GM18861 (cell line): ENCODE results near the gene TAF11L2.
"Not testable (repeated sequence)": the region's sequence is repeated elsewhere in the genome, so short reads cannot be mapped to it uniquely, and the experiment has no call there.

ENCODE experiments used
- ATAC-seq: cut with Tn5 transposase; IDR thresholded peaks from one replicate; pipeline ENCODE4 v1.9.1; 2021; ENCODE audit not compliant: unreplicated experiment

Gene TAF11L2

GRCh38 chr5:17497931-17498330 lies at the start of gene TAF11L2:
TSS of gene TAF11L2 (plus strand) at chr5:17498231.
- ATAC-seq = not testable (repeated sequence)

DNA sequence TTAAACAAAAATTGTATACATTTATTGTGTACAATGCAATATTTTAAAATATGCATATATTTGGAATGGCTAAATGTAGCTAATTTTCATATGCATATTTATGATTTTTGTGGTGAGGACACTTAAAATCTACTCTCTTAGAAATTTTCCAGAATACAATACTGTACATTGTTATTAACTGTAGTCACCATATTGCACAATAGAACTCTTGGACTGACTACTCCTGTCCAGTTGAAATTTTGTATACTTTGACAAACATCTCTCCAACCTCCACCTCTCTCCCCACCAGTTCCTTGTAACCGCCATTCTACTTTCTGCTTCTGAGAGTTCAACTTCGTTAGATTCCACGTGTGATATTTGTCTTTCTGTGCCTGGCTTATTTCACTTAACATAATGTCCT lies 49.2 kb upstream of the TAF11L2 start:
- ATAC-seq = no peak

- ATAC-seq = no peak
Observed at GRCh38 chr5:17452936-17453335, 45.1 kb upstream of the TAF11L2 start.

GRCh38 chr5:17455942-17456341 lies 42.1 kb upstream of the TAF11L2 start:
- ATAC-seq = no peak

- no peak for ATAC-seq
Observed at GRCh38 chr5:17461793-17462192, 36.2 kb upstream of the TAF11L2 start.

- ATAC-seq = no peak
Observed at GRCh38 chr5:17463653-17464052, 34.4 kb upstream of the TAF11L2 start.

GRCh38 chr5:17470064-17470463 lies 28.0 kb upstream of the TAF11L2 start:
- ATAC-seq = no peak

GRCh38 chr5:17475064-17475463 lies 23.0 kb upstream of the TAF11L2 start:
- ATAC-seq = not testable (repeated sequence)

DNA sequence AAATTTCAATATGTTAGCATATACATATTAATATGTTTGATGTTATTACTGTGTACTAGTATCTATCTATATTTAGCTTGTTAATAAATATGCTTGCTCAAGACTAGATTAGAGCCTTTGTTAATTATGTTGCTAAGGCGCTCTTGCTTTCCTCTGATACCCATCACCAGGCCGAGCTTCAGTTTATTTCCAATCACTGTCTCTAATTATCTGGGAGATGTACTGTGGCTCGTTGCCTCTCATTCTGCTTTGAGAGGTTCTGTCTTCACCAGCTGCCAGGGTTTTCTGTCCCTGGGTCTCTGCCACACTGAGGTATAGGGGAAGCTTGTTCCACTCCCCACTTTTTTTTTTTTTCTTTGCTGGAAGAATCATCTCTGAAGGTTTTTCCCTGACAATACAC lies 21.0 kb upstream of the TAF11L2 start:
- no peak for ATAC-seq

DNA sequence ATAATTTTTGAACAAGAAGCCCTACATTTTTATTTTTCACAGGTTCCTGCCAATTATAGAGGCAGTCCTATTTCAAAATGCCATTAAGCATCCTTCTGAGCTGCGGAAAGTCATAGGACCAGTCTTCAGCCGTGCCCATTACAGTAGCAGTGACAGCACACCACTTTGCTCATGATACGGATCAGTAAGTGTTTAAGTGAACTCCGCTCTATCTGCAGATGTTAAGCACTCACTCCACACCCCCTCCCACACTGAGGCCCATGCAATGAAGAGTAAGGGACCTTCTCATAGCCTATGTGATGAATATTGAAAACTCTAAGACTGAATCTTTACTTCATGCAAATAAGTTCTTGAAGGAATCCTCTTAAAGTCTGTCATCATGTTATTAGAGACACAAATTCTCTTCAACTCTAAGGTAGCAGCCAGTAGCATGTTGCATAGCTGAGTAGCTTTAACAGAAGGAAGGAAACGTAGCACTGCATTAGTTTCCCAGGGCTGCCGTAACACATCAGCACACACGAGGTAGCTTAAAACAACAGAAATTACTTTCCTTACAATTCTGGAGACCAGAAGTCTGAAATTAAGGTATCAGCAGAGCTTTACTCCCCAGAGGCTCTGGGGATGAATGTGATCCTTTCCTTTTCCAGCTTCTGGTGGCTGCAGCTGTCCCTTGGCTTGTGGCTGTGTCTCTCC lies 20.3 kb upstream of the TAF11L2 start:
- ATAC-seq = no peak

DNA sequence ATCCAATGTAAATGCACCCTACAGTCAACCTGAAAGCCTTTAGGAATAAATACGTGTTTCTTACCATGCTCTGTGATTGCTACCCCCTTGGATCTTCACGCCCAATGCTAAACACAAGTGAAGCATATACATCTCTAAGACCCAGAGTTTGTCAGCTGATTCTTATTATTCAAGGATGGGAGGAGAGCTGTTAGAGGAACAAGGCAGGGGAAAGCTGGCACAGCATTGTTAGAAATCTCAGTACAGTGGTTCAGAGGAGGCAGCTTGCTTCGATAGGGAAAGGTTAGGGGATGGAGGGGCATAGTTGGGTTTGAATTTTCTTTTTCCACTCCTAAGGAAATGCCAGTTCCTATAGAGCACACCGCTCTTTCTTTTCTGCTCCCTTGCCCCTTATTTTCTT lies 16.7 kb upstream of the TAF11L2 start:
- no peak for ATAC-seq

- ATAC-seq = no peak
Observed at GRCh38 chr5:17482790-17483189, 15.2 kb upstream of the TAF11L2 start.

- not testable (repeated sequence) for ATAC-seq
Observed at GRCh38 chr5:17486464-17487173, 11.4 kb upstream of the TAF11L2 start.

DNA sequence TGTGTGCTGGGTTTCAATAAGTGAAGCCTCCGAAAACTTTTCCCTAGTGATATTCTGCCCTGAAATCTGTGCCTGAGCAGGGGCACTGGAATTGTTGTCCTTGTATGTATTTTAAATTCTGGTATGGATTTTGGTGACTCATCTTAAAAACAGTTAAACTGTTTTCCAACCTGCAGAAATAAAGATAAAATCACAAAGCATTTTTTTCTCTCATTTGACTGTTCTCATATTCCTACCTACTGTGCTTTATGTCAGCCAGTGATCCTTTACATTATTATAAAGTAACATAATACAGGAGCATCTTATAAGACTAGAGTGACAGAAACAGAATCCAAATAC lies 10.9 kb upstream of the TAF11L2 start:
- no peak for ATAC-seq

GRCh38 chr5:17491257-17491656 lies 6.8 kb upstream of the TAF11L2 start:
- ATAC-seq = not testable (repeated sequence)

DNA sequence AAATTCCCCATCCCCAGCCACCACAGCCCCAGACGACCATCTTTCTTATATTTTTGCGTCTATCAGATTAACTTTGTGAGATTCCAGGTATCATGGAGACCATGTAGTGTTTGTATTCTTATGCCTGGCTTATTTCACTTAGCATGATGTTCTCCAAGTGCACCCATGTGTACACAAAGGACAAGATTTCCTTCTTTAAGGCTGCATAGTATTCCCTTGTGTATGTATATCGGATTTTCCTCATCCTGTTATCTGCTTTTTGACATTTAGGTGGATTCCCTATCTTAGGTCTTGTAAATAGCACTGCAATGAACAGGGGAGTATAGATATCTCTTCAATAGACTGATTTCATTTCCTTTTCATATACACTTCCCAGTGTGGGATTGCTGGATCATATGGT lies 5.3 kb upstream of the TAF11L2 start:
- no peak for ATAC-seq

GRCh38 chr5:17497446-17497845 lies 585 bp upstream of the TAF11L2 start:
- no peak for ATAC-seq

DNA sequence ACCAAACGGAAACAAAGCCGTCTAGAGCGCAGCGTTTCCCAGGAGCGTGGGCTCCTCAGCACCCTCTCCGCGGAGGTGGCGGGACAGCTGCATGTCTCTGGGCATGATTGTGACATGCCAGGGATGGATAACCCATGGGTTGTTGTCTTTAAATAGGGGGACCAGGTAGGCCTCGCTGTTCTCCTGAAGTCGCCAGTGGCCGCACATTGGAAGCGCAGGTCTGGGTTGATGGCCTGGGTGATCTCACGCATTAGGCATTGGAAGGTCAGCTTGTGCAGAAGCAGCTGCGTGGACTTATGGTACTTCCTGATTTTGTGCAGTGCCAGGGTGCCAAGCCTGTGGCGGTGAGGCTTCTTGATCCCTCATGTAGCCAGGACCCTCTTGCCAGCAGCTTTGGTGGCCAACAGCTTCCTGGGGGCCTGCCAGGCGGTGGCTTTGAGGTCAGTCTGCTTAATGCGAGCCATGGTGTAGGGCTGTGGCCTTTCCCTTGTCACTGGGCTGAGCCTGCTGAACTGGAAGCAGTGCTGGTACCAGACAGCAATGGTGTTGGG lies 13.8 kb downstream of the TAF11L2 start:
- no peak for ATAC-seq

GRCh38 chr5:17517526-17517925 lies 19.5 kb downstream of the TAF11L2 start:
- ATAC-seq = not testable (repeated sequence)

GRCh38 chr5:17518067-17518466 lies 20.0 kb downstream of the TAF11L2 start, which contains the start of gene TAF11L3:
TSS of gene TAF11L3 (plus strand) at chr5:17518367.
- ATAC-seq = not testable (repeated sequence)

DNA sequence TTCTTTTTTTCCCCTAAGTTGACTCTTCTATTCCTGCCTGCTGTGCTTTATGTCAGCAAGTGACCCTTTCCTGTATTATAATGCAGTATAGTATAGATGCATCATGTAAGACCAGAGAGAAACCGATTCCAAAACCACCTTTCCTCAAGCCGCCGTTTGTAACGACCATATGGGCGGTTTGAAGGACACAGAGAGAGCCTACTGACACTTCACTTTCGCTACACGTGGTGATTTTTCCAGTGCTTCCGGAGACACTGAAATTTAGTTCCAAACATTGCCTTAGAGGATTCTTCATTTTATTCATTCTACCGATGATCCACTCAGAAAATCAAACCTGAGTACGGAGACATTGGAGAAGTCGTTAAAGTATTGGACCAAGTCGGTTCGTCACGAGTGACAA lies 21.5 kb downstream of the TAF11L2 start:
- not testable (repeated sequence) for ATAC-seq

DNA sequence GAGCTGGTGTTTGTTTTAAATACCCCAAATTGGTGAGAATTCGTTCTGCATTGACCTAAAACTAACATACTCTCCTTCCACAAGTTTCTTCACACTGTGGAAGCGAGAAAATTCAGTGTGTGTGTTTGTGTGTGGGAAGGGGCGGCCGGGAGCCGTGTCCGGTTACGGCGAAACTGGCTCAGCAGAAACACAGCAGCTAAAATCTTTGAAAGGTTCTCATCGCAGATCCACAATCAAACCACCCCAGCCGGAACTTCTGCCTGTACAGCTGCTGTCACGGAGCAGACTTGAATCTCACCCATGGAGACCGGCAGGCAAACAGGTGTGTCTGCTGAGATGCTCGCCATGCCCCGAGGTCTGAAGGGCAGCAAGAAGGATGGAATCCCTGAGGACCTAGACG lies 23.5 kb downstream of the TAF11L2 start, which contains the start of gene TAF11L4:
TAF11L4 (plus strand) TSS at position 301 of the 400 bp plus-strand sequence.
- ATAC-seq = not testable (repeated sequence)
